Upper lobe of left lung (tissue), 4 donors: Measurements from ENCODE around the gene RFT1.

Experiments used
- EP300 ChIP-seq, 4 donors: sonication (generic); formaldehyde crosslinking; IDR thresholded peaks; one replicate each; pipeline ENCODE4 v1.5.1; 2017; ENCODE audit warnings: antibody characterized with exemption in 4 of 4, control low read depth in 2 of 4
- POLR2A ChIP-seq, 4 donors: fragments of 450-650 bp; IDR thresholded peaks; one replicate each; pipeline ENCODE4 v1.5.1; 2016 to 2017; ENCODE audit warnings: antibody characterized with exemption in 4 of 4, mild to moderate bottlenecking in 2 of 4
- POLR2AphosphoS5 ChIP-seq, 2 donors: sonication (generic); formaldehyde crosslinking; IDR thresholded peaks; one replicate each; pipeline ENCODE4 v1.5.1; 2017; ENCODE audit warnings: antibody characterized with exemption in 2 of 2
- TF ChIP-seq, protein P1 (sequence below), 6 experiments: fragments of 450-650 bp in 4 of 6; fragments of 200-600 bp in 2 of 6; sonication (generic) in 2 of 6; IDR thresholded peaks; one replicate each; pipeline ENCODE4 v1.5.1; 2016 to 2019; ENCODE audit warnings: antibody characterized with exemption in 6 of 6

DNA sequence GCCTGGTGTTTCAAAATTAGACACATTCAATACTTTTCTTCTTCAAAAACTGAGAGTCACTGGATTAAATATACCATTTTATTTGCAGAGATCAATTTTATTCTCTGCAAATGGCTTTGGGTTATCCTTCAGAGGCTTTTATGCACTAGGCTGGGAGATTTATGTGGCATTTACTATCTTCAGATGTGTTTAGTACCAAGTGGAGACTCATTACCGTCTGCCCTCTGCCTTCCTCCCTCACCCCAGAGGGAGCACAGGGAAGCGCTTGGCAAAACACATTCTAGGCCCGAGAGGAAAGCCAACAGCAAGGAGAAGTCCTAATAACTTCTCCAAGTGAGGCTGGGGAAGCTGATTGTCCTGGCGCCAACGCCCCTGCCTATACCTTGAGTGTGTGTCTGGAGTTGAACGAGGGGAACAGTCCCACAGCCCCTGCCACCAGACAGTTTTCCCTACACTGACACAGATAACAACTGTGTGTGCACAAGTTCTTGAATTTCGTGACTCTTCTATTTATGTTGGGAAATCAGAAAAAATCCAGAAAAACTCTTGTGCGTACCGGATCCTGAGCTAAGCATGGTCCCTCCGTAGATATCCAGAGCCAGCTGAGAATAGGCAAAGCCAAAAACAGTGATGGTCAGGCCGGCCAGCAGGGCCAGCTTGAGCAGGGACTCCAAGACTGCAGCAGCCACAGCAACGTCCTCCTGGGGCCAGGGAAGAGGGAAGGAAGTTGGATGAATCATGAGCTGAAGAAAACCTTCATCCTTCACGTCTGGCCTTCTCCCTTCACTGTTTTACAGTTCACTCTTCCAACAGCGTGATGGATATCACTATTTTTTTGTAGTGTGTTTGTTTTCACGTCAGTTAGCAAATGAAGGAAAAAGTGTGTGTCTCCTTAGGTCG, 26.6 kb downstream of the RFT1 start:
- TF ChIP-seq POLR2AphosphoS5 (IDR thresholded peaks at IDR 0.05), result no peak
- no peak for TF ChIP-seq POLR2A (IDR thresholded peaks at IDR 0.05)
- TF ChIP-seq, protein P1, sequence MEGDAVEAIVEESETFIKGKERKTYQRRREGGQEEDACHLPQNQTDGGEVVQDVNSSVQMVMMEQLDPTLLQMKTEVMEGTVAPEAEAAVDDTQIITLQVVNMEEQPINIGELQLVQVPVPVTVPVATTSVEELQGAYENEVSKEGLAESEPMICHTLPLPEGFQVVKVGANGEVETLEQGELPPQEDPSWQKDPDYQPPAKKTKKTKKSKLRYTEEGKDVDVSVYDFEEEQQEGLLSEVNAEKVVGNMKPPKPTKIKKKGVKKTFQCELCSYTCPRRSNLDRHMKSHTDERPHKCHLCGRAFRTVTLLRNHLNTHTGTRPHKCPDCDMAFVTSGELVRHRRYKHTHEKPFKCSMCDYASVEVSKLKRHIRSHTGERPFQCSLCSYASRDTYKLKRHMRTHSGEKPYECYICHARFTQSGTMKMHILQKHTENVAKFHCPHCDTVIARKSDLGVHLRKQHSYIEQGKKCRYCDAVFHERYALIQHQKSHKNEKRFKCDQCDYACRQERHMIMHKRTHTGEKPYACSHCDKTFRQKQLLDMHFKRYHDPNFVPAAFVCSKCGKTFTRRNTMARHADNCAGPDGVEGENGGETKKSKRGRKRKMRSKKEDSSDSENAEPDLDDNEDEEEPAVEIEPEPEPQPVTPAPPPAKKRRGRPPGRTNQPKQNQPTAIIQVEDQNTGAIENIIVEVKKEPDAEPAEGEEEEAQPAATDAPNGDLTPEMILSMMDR (IDR thresholded peaks at IDR 0.05), result no peak
- no peak for TF ChIP-seq EP300 (IDR thresholded peaks at IDR 0.05)
